HUES64 (cell line): Measurements from ENCODE around the gene SLC13A4. TPM values are rescaled to one million over a fixed set of nuclear protein-coding genes. Genes with fewer than 3 reads are reported as not detected.
"Not testable (repeated sequence)": the region's sequence is repeated elsewhere in the genome, so short reads cannot be mapped to it uniquely, and the experiment has no call there.

Source experiments
- H3K27ac ChIP-seq: 2 replicates; pipeline ENCODE4 v1.7.0; 2013; ENCODE audit warnings: low read depth, low read length, inconsistent platforms
- H3K27me3 ChIP-seq: 2 replicates; pipeline ENCODE4 v1.6.1; 2013; ENCODE audit warnings: mild to moderate bottlenecking, low read length; ENCODE audit not compliant: insufficient read depth
- H3K36me3 ChIP-seq: 2 replicates; pipeline ENCODE4 v1.6.1; 2013; ENCODE audit warnings: mild to moderate bottlenecking, low read length; ENCODE audit not compliant: insufficient read depth
- H3K4me1 ChIP-seq: 2 replicates; pipeline ENCODE4 v1.6.1; 2013; ENCODE audit warnings: mild to moderate bottlenecking, low read length, moderate library complexity; ENCODE audit not compliant: insufficient read depth
- H3K4me3 ChIP-seq: 2 replicates; pipeline ENCODE4 v1.5.1; 2013; ENCODE audit warnings: mild to moderate bottlenecking, low read length, moderate library complexity
- H3K9ac ChIP-seq: 2 replicates; pipeline ENCODE4 v1.6.1; 2013; ENCODE audit warnings: mild to moderate bottlenecking, low read depth, low read length
- H3K9me3 ChIP-seq: 2 replicates; pipeline ENCODE4 v1.6.1; 2013; ENCODE audit warnings: low read depth, low read length; ENCODE audit not compliant: insufficient read depth
- WGBS: fragments of 150-250, 120-280 bp; methylation state at CpG from one replicate; pipeline ENCODE4 v1.1.7; 2013; ENCODE audit warnings: missing lambda C conversion rate; 5-methylcytosine and 5-hydroxymethylcytosine counted together
- polyA plus RNA-seq, 2 experiments: library from polyadenylated mRNA; stranded (reverse); fragments of 50-300 nt; gene quantifications; one replicate each; pipeline ENCODE4 v1.2.3, GENCODE V29; 2013

SLC13A4 gene
- 1.8 TPM for polyA plus RNA-seq (2013, experiment 1 of 2)
- polyA plus RNA-seq (2013, experiment 2 of 2): 3.5 TPM

- H3K27ac ChIP-seq: no peak within 1 kb of the TSS
- H3K27me3 ChIP-seq: no peaks in the 10 kb centered on the region
- H3K9ac ChIP-seq: no peak within 1 kb of the TSS
- no peaks in the 10 kb centered on the region for H3K9me3 ChIP-seq
- H3K4me1 ChIP-seq: peaks cover 6% of the 10 kb centered on the region; the same call in 1 of the 2 replicates
- peak within 1 kb of the TSS; percentile 42 for H3K4me3 ChIP-seq
- WGBS: 51% methylated on average over 11 of the region's 11 CpGs
- no peaks in the 10 kb centered on the region for H3K36me3 ChIP-seq
Observed at GRCh38 chr7:135728136-135728669, at the start of gene SLC13A4. SLC13A4 (minus strand) TSS chr7:135728186; CDS start chr7:135727496, 690 bp downstream.

GRCh38 chr7:135775915-135776314 is 47.9 kb upstream of the SLC13A4 start:
- H3K27ac ChIP-seq, H3K36me3 ChIP-seq: not testable (repeated sequence)
- WGBS: 96% methylated on average over 8 of the region's 8 CpGs

GRCh38 chr7:135775230-135775629 is 47.2 kb upstream of the SLC13A4 start:
- Histone ChIP-seq H3K27ac (no peak overlapping the region), H3K27me3 (no peaks in the 10 kb centered on the region), H3K4me1 (peaks cover 20% of the 10 kb centered on the region), H3K9me3 (peaks cover 15% of the 10 kb centered on the region), H3K4me3 (no peak overlapping the region), H3K9ac (no peak overlapping the region), H3K36me3 (no peaks in the 10 kb centered on the region)
- 96% methylated on average over 2 of the region's 2 CpGs for WGBS

More at GRCh38 chr7:135775915-135776314, 47.9 kb upstream of the SLC13A4 start:
- not testable (repeated sequence) for H3K4me3 ChIP-seq, H3K27me3 ChIP-seq, H3K9ac ChIP-seq
- Histone ChIP-seq H3K9me3 (peaks cover 15% of the 10 kb centered on the region), H3K4me1 (peaks cover 20% of the 10 kb centered on the region)

- Histone ChIP-seq H3K27me3 (no peaks in the 10 kb centered on the region), H3K9me3 (peaks cover 15% of the 10 kb centered on the region), H3K4me1 (peaks cover 20% of the 10 kb centered on the region), H3K9ac (no peak overlapping the region), H3K36me3 (no peaks in the 10 kb centered on the region), H3K4me3 (no peak overlapping the region), H3K27ac (no peak overlapping the region)
- 57% methylated on average over 4 of the region's 4 CpGs for WGBS
Observed at GRCh38 chr7:135774284-135774683, 46.3 kb upstream of the SLC13A4 start.

GRCh38 chr7:135773464-135773863 is 45.5 kb upstream of the SLC13A4 start:
- H3K36me3 ChIP-seq: no peaks in the 10 kb centered on the region
- H3K9me3 ChIP-seq: peaks cover 10% of the 10 kb centered on the region
- peaks cover 26% of the 10 kb centered on the region for H3K4me1 ChIP-seq
- WGBS: 51% methylated on average over 5 of the region's 5 CpGs
- H3K9ac ChIP-seq: no peak overlapping the region
- H3K27ac ChIP-seq: no peak overlapping the region
- no peak overlapping the region for H3K4me3 ChIP-seq
- H3K27me3 ChIP-seq: no peaks in the 10 kb centered on the region

GRCh38 chr7:135772639-135773222 is 44.7 kb upstream of the SLC13A4 start:
- H3K27ac ChIP-seq: no peak overlapping the region
- H3K4me3 ChIP-seq: no peak overlapping the region
- 68% methylated on average over 8 of the region's 8 CpGs for whole genome bisulfite sequencing
- peaks cover 29% of the 10 kb centered on the region for H3K4me1 ChIP-seq
- H3K36me3 ChIP-seq: no peaks in the 10 kb centered on the region
- H3K27me3 ChIP-seq: no peaks in the 10 kb centered on the region
- H3K9me3 ChIP-seq: peaks cover 2% of the 10 kb centered on the region
- no peak overlapping the region for H3K9ac ChIP-seq

GRCh38 chr7:135771961-135772638 is 44.1 kb upstream of the SLC13A4 start:
- no peak overlapping the region for H3K9ac ChIP-seq
- H3K4me1 ChIP-seq: peaks cover 29% of the 10 kb centered on the region
- no peaks in the 10 kb centered on the region for H3K27me3 ChIP-seq
- H3K36me3 ChIP-seq: no peaks in the 10 kb centered on the region
- H3K9me3 ChIP-seq: no peaks in the 10 kb centered on the region
- no peak overlapping the region for H3K27ac ChIP-seq
- 88% methylated on average over 4 of the region's 4 CpGs for WGBS
- no peak overlapping the region for H3K4me3 ChIP-seq

- H3K36me3 ChIP-seq: no peaks in the 10 kb centered on the region
- no peak overlapping the region for H3K4me3 ChIP-seq
- peaks cover 29% of the 10 kb centered on the region for H3K4me1 ChIP-seq
- H3K27ac ChIP-seq: no peak overlapping the region
- no peaks in the 10 kb centered on the region for H3K27me3 ChIP-seq
- WGBS: 85% methylated on average over 1 of the region's 1 CpG
- no peak overlapping the region for H3K9ac ChIP-seq
- no peaks in the 10 kb centered on the region for H3K9me3 ChIP-seq
Observed at GRCh38 chr7:135771051-135771450, 43.1 kb upstream of the SLC13A4 start.

- Histone ChIP-seq H3K36me3 (no peaks in the 10 kb centered on the region), H3K9me3 (no peaks in the 10 kb centered on the region), H3K4me1 (peaks cover 29% of the 10 kb centered on the region), H3K9ac (no peak overlapping the region), H3K27me3 (no peaks in the 10 kb centered on the region), H3K27ac (no peak overlapping the region), H3K4me3 (no peak overlapping the region)
- 92% methylated on average over 6 of the region's 6 CpGs for WGBS
Observed at GRCh38 chr7:135770139-135770710, 42.2 kb upstream of the SLC13A4 start.

GRCh38 chr7:135769005-135769802 is 41.2 kb upstream of the SLC13A4 start:
- H3K4me1 ChIP-seq: peaks cover 25% of the 10 kb centered on the region
- H3K36me3 ChIP-seq: no peaks in the 10 kb centered on the region
- H3K27me3 ChIP-seq: no peaks in the 10 kb centered on the region
- H3K9ac ChIP-seq: no peak overlapping the region
- no peak overlapping the region for H3K4me3 ChIP-seq
- WGBS: 88% methylated on average over 7 of the region's 7 CpGs
- no peaks in the 10 kb centered on the region for H3K9me3 ChIP-seq
- H3K27ac ChIP-seq: no peak overlapping the region

GRCh38 chr7:135768467-135768866 is 40.5 kb upstream of the SLC13A4 start:
- 88% methylated on average over 3 of the region's 4 CpGs for WGBS
- H3K9me3 ChIP-seq: no peaks in the 10 kb centered on the region

More at GRCh38 chr7:135768467-135768866, 40.5 kb upstream of the SLC13A4 start:
- H3K9ac ChIP-seq: no peak overlapping the region
- no peak overlapping the region for H3K27ac ChIP-seq
- H3K36me3 ChIP-seq: no peaks in the 10 kb centered on the region
- no peak overlapping the region for H3K4me3 ChIP-seq
- no peaks in the 10 kb centered on the region for H3K27me3 ChIP-seq
- H3K4me1 ChIP-seq: peaks cover 18% of the 10 kb centered on the region
